Stimulated activated CD8-positive, alpha-beta memory T cell treated with anti-CD3 and anti-CD28 coated beads, Interleukin-12 subunit alpha, Interleukin-12 subunit beta, amount 100 ng/mL, for 24 hours (primary cell): ENCODE results near the gene SKAP2.

ENCODE experiments used
- DNase-seq: peaks from one replicate; pipeline ENCODE4 v3.0.0-alpha.2; 2020; ENCODE audit errors: extremely low read depth

The SKAP2 gene

DNA sequence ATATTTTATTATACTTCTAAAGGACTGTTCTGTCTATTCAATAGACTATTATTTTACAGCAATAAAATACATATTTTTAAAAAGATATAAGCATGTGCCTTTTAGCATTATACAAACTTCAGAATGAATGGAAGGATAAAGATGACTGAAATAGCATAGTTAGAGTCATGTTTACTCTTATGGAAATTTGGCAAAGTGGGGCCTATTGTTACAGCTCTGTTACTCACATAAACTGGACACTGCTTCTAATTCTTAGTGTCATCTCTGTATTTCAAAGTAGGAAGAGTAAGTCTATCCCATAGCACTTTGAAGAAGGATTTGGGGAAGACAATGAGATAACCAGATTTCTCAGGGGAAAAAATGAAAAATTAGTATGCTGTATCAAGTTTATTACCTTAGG, 168.2 kb downstream of the SKAP2 start:
- no peak for DNase-seq

DNA sequence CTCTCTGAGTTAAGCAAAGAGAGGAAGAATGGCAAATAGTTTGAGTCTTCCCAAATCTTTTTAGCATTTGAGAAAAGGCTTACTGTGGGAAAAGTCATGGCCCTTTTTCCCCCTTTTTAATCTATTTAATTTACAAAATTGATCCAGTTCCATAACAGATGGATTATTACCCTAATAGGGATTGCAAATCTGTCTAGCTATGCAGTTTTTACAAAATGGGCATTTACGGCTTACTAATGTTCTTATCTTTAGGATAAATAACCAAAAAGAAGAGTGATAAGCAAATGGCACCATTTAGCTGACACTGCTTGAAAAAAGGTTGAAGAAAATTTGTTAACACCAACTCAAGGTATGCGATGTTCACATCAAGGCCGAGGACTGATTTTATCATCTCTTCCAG, 169.7 kb downstream of the SKAP2 start:
- DNase-seq = no peak

DNA sequence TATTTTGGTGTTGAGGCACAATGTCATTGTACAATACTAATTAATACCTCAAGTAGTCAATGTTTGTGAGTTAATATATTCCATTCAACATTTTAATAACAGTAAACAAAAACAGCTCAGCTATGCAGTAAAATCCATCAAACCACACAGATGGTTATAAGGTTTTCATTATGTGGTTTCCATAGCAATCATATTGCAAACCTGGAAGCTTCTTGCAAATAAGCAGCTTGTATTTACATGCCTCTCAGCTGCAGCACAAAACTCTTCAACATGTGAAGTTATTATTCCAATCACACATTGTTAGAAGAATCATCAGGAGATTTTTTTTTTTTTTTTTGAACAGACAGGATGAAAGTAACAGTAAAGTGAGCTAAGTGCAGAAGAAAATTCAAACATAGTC, 170.2 kb downstream of the SKAP2 start:
- no peak for DNase-seq

DNA sequence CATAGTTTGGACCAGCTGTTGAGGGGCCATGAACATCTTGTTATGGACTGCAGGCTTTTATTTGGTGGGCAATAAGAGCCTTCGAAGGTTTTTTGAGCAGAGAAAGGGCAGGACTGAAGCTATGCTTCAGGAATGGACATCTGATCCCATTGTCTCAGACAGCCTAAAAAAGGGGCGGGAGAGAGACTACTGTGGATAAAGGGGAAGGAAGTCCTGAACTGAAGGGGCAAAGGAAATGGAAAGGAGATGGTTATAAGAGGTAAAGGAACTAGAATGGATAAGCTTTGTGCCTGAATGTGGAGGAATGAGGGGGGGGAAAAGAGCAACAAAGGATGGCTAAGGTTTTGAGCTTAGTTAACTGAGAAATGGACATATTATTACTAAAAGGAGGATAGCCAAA, 172.5 kb downstream of the SKAP2 start:
- no peak for DNase-seq

DNA sequence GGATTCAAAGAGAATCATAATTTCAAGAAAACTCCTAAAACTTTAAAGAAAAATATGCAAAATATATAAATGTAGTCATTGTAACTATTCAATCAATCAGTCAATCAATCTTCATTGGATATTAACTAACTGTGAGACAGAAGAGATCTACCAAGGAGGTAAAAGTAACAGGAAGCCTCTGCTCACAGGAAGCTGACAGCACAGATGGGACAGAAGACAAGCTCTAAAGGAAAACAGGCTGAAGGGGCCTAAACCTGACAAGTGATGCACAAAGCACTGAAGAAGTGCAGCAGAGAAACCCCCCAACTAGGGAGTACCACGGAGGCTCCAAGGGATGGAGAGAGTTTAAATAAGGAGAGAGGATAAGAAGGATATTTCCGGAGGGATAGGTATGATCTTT, 173.0 kb downstream of the SKAP2 start:
- DNase-seq = no peak

DNA sequence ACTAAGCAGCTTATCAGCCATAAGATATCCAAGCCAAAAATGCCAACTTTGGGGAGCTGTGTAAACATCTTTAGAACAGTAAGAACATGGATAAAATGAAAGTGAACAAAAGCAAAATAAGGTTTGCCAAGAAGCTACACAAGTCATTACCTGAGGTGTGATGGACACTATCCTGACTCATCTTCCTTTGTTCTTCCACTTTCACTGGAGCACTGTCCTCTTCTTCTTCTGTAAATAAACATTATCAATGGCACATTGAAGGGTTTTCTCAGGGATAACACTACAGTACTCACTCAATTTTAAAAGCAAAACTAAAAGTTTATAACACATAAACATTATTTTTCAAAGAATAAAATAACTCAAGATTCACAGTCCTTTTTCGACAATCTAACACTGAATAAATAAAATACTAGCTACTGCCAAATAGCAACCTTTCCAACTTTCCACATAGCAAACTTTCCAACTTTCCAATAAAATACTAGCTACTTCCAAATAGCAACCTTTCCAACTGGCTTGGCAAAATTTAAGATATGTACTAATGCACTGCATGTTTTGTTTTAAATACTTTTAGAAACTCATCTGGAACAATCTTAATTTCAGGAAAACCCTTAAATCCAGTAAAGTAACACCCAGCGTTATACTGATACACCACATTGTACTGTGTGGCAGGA, 174.1 kb downstream of the SKAP2 start:
- no peak for DNase-seq

DNA sequence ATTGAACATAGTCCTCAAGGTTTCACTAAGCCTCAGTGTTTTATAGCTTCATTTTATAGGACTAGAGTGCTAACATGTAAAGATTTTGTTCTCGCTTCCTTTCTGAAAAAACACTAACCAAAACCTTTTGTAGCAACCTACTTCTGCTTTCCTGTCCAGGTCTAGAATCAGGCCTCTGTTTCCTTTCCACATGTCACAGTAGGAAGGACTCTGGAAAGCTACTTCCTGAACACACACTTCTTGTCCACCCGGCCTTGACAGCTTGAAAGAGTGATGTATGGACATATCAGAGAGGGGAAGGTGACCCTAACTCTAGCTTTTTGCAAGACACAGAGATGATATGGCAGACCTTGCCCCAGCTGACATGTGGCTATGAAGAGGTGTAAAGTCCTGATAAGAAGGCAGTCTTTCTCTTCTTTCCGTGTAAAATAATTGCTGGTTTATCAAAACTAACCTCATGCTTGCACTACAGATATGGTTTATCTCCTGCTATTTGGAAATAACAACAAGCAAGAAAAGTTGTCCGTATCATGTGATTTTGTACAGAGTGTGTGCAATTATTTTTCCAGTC, 175.4 kb downstream of the SKAP2 start:
- DNase-seq = no peak

DNA sequence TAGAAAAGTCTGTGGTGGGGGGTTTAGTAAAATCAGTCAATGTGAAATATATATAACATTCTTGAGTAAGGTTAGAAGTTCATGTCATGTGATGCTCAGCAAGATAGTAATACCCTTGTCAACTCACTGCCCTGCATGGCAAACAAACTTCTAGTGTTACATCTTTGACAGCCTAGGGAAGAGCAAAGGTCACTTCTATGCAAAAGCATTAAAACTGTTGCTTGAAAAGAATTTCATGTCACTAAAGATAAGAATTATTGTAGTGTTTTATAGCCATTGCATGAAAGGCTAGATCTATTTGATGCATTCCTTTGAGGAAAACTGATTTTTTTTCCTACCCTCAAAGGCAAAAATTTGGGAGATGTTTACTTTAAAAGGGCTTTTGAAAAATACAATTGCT, 176.0 kb downstream of the SKAP2 start:
- DNase-seq = no peak

DNA sequence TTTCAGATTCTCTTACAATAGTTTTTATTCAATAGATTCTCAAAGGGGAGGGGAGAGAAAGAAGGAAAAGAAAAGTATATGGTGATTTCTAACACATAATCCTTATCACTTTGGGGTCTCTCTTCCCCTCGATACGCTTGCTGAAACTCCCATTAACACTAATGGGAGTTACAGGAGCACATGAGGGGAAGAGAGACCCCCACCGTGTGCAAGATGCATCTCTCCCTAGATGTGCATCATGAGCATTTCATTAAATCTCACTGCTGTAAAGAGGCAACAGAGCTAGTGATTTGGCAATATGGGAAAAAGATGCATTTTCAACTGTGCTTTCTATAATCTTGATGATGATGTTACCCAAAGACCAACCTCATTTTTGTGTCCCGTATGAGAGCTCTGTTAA, 177.4 kb downstream of the SKAP2 start:
- no peak for DNase-seq

DNA sequence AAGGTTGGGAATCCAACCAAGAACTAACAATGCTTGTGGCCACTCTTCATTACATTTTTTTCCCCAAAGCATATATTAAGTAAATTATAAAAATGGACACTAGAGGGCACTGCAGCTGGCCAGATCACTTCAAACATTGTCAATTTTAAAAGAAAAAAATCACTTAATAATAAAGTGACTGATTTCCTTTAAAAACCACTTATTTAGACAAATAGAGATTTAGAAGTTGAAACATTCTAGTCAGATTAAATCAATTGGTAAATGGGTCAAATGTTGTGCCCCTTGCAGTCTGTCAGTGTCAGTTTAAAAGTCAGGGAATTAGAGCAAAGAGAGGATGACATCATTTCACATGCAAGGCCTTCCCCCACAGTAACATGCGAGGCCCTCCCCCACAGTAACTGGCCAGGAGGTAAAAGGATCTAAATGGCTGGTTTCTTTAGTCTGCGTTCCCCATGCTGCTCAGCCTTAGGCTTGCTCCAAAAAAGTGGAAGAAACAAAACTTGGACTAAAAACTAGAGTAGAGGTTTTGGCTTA, 177.9 kb downstream of the SKAP2 start:
- no peak for DNase-seq

DNA sequence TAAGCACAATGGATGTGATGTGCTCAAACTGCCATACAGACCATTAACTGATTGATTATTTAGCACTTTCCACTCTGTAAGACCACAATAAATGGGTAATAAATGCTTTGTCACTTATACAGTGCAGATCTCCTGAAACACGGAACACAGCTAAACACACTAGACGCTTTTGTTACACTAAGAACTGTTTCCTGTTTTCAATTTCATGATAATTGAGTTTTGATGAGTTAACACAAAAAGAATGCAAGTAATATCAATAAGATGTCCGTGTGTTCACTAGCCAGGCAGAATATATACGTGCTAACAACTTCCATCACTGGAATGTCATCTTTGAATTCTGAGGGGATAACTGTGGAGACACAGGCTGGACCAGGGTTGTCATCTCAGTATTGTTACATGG, 178.8 kb downstream of the SKAP2 start:
- no peak for DNase-seq

DNA sequence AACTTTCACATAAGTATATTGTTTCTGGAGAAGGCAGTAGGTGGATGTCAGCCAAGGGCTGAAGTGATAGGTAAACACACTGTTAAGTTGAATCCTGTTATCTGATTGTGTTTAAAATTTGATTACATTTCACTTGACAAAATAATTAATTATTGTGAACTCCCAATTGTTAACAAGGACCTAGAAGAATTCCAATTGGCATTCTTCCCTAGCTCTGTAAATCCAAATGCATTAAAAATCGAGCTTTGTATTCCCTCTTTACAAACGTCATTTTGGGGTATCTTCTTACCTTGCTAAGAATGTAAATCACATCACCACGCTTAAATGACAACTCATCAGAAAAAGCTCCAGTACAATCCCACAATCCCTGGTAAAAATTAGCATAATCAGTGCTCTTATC, 179.9 kb downstream of the SKAP2 start:
- DNase-seq = no peak

DNA sequence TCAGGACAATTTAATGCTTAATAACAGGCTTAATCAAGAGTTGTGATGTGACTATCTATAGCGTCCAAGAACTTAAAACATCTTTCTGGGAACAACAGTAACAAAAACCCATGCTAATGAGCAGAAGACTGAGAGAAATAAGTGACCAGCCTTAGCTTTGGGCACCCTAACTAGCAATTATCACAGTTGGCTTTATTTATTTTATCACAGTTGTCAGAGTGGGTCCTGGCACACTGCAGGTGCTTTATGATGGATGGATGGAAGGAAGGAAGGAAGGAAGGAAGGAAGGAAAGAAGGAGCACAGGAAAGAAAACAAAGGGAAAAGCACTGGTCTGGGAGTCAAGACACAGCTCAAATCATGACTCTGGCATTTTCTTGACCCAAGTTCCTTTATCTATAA, 181.1 kb downstream of the SKAP2 start:
- DNase-seq = no peak

DNA sequence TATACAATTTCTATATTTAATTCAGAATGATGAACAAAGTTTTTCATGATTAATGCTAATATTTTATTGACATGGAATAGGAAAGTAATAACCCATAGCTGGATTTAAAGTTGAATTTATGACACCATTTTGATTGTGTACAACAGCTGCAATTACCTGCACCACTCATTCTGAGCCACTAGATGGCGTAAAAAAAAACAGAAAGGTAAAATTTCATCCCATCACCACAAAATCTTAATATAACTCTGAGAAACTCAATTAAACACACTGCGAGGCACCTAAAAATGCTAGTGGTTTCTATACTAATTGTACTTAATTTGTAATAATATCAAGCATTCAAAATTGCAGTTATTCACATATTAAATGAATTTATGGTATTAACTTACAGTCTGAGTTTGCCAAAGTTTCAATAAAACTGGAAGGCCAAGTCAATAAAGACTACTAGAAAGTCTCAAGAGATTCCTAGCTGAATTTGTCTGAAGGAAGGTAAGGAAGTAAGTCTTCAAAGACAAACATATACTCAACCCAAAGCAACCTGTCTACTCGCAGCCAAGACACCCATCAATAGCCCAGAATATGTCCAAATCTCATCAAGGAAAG, 182.5 kb downstream of the SKAP2 start:
- DNase-seq = no peak

DNA sequence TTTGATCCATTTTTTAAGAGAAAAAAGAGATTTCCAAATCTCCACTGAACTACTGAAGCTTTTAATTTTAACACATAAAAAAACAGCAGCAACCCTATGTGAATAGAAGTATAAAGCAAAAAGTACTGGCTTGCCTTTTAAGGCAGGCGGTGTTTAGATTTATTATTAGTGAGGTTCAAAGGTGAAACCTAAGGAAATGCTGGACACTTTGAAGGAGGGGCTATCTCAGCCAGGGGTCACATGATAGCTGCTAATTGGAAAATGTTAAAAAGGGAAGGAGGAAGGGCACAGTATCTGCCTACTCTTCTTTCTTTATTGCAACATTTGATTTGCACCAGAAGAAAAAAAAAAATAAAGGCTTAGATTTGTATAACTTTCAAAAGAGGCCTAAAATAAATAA, 183.8 kb downstream of the SKAP2 start:
- no peak for DNase-seq

DNA sequence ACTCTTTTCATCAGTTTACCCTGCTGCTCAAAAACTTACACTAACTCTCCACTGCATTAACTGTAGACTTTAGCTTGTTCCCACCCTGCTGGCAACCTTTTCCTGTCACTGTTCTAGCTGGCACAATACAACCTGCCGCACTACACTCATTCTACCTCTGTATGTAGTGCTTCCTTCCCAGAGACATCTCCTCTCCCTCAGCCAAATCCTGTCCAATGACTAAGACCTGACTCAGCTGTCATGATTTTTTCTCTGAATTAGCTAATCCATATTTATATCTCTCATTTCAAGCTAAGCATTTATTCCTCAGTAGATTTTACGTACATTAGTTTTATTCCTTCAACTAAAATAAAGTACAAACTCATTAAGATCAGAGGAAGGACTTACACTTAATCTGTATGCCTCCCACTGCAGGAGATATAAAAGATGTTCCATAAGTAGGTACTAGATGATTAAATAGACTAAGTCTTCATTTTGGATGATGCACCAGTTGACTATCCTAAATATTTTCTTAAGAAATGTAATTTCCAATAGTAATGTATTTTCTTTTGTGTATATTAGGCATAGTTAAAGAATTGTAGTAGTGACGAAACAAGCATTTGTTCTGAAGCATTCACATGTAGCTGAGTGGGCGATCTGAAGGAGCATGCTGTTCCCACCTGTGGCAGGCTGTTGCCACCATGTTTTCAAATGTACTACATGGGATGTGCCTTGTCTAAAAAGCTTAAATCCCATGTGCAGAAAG, 189.1 kb downstream of the SKAP2 start:
- DNase-seq = no peak

DNA sequence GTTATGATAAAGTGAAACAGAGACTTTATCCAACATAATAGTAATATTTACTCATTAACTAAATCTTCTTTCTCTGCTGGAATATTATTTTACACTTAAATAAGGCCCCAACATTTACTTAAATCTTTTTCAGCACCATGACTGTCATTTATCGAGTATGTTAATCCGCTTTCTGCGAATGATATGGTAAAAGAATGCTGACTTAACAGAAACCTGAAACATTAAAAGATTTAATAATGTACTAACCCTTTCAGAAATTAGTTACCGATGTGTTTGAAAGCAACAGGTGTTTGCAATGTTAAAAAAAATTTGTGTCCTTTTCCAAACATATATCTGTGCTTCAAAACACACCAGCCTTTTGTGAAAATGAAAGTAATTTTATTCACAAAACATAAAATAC, 190.5 kb downstream of the SKAP2 start:
- DNase-seq = no peak

DNA sequence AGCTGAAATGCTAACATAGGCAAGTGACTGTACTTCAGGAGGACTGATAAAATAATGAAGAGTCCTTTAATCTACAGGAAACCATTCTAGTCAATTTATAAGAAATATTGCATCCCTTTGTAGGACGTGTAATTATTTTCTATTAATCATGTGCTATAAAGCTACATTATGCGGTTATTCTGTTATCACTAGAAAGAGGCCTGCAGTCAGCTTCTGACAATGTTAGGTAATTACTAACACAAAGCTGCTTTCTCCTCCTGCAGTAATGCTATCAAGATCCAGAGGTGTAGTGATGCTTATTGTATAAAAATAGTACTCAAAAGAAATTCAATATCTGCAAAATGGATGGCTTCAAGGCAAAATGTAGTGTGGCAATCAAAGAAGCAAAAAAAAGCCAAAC, 191.1 kb downstream of the SKAP2 start:
- DNase-seq = no peak

DNA sequence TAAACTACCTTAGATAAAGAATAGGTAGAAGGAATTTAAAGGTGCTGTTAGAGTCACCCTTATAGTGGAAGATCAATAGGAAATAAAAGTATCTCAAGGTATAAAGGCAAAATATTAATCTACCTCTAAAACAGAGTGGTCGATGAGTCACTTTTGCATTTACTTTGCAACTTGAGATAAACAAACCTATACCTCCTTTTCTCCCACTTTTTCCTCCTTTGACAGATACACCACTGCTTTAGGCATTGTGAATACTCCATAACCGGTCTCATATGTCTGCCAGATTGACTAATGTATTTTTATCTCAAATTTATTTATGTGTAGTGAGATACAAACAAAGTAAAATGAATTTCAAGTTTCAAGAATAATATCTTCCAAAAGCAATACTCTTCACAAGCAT, 193.5 kb downstream of the SKAP2 start:
- DNase-seq = no peak

DNA sequence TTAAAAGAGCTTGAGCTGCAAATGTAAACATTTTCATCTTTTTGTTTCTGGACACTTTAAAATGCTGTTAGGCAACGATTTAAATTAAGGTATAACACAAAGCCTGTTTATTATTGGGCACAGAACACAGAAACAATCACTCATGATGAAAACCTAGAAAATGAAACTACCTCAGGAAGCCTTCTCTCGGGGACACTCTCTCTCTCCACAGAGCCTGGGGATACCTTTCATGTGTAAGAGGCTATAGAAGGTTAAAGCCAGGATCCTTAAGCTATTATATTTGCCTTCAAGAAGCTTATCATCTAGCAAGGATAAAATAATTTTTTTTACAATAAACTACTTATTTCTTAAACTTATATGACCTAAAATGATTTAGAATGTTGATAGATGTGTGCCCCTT, 194.1 kb downstream of the SKAP2 start:
- DNase-seq = no peak

DNA sequence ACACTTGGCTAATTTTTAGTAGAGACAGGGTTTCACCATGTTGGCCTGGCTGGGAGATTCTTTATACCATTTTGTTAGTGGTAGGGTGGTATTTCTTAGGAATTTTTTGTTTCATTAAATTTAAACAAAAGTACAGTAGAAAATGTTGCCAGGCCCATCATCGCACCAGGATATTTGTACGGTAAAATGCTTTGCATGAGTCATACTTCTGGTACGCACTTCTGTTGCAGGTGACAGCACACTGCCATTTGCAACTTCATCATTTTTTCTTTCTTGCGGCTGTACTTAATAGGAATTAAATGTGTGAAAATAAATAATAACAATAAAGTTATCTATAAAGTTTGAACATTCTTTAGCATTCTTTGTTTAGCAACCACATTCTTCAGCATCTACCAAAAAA, 195.6 kb downstream of the SKAP2 start:
- DNase-seq = no peak

DNA sequence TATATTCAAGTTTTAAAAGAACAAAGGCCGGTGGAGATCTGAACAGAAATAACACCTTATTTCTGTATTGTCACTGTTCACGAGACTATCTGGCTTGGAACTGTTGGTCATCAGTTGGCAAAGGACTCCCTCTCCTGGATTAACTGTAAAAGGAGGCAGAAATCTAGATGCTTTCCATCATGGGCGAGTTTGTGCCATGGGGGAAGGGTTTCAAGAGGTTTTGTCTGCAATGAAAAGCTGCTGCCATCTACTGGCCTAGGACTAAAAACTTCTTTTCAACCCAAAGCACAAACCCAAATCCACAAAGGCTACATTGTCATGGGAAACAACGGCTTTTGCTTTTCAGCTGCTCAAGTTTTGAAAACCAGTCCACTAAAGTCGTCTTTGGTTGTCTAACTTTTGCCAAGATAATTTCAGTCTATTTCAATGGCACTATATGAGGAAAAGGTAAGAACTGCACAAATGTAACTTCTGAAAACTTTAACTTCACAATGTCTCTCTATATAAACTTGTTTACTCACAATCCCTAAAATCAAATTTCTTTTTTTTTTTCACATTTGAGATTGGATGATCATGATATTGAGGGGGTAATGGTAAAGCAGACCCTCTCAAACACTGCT, 196.8 kb downstream of the SKAP2 start:
- DNase-seq = no peak
